GM12878 (cell line): ENCODE data around the gene GJA1. TPM values are rescaled to one million over a fixed set of nuclear protein-coding genes. Genes with fewer than 3 reads are reported as not detected.

ENCODE experiments used
- ATAC-seq: fragments of 200-7000 bp; cut with Tn5 transposase; 3 replicates; pipeline ENCODE4 v1.9.1; 2020; ENCODE audit warnings: mild to moderate bottlenecking, moderate library complexity
- BruUV-seq: library from RNA; stranded (reverse); fragments of 400-500 nt; replicated peaks from 2 replicates; lab custom pipeline; 2021; lab: Mats Ljungman, UMichigan
- CTCF ChIA-PET: fragments of 300-600 bp; sonication (Branson Sonifier 250); formaldehyde crosslinking; extraction: SDS; loops from one replicate; lab custom pipeline; 2021; ENCODE audit warnings: inconsistent platforms; lab: Yijun Ruan, JAX
- POLR2A ChIA-PET: fragments of 350-600 bp; formaldehyde crosslinking; extraction: SDS; loops from one replicate; lab custom pipeline; 2021; ENCODE audit warnings: inconsistent platforms; lab: Charles Lee
- RAD21 ChIA-PET: fragments of 300-600 bp; sonication (Branson Sonifier 250); formaldehyde crosslinking; loops from one replicate; lab custom pipeline; 2023; ENCODE audit warnings: antibody characterized with exemption; ENCODE audit not compliant: unreplicated experiment; lab: Charles Lee
- SMC1A ChIA-PET: fragments of 300-600 bp; sonication (Branson Sonifier 250); formaldehyde crosslinking; loops from one replicate; lab custom pipeline; 2023; ENCODE audit not compliant: unreplicated experiment, uncharacterized antibody; lab: Charles Lee
- DNase-seq: peaks from one replicate; pipeline ENCODE4 v3.0.0-alpha.2; 2011; ENCODE audit warnings: low read depth, low spot score
- FAIRE-seq: peaks from 3 replicates; lab custom pipeline; 2011; peaks lifted over from hg19 to GRCh38; lab: Jason Lieb, UNC
- H2AFZ ChIP-seq: 2 replicates; pipeline ENCODE4 v1.6.0; 2011; ENCODE audit warnings: low read depth, low read length, control low read depth; ENCODE audit not compliant: control insufficient read depth
- H3K27ac ChIP-seq: 2 replicates; pipeline ENCODE4 v1.5.1; 2011; ENCODE audit warnings: control low read depth; ENCODE audit not compliant: control insufficient read depth, insufficient read depth
- H3K27me3 ChIP-seq, 2 experiments: replicated peaks in 1 of 2; 2 replicates each; pipeline versions ENCODE4 v1.6.0 to v1.6.1; 2011; ENCODE audit warnings: low read length in 1 of 2; ENCODE audit not compliant: control insufficient read depth in 2 of 2, insufficient read depth in 2 of 2
- H3K36me3 ChIP-seq, 2 experiments: 2 replicates each; pipeline ENCODE4 v1.5.1; 2011; ENCODE audit warnings: low read length in 1 of 2; ENCODE audit not compliant: control insufficient read depth in 2 of 2, insufficient read depth in 2 of 2
- H3K4me1 ChIP-seq: 2 replicates; pipeline ENCODE4 v1.6.1; 2011; ENCODE audit warnings: mild to moderate bottlenecking, low read length, moderate library complexity, mixed read lengths; ENCODE audit not compliant: control insufficient read depth, insufficient read depth
- H3K4me2 ChIP-seq: 2 replicates; pipeline ENCODE4 v1.6.0; 2011; ENCODE audit warnings: control low read depth; ENCODE audit not compliant: control insufficient read depth, insufficient read depth
- H3K4me3 ChIP-seq: fragments of 200-600 bp; sonication (generic); 2 replicates; pipeline ENCODE4 v1.5.1; 2016
- H3K79me2 ChIP-seq: 2 replicates; pipeline ENCODE4 v1.6.0; 2011; ENCODE audit warnings: low read length; ENCODE audit not compliant: control insufficient read depth, insufficient read depth
- H3K9ac ChIP-seq: 2 replicates; pipeline ENCODE4 v1.8.0; 2011; ENCODE audit warnings: low read length, control low read depth, mixed read lengths; ENCODE audit not compliant: control insufficient read depth, insufficient read depth
- H3K9me3 ChIP-seq: replicated peaks from 3 replicates; pipeline ENCODE4 v1.5.1; 2011; ENCODE audit warnings: mild to moderate bottlenecking, low read length; ENCODE audit not compliant: control insufficient read depth, insufficient read depth
- H4K20me1 ChIP-seq: 2 replicates; pipeline ENCODE4 v1.6.0; 2011; ENCODE audit not compliant: control insufficient read depth, insufficient read depth
- IKZF2 ChIP-seq, 2 experiments: fragments of 450-650 bp; IDR thresholded peaks; 2 replicates each; pipeline ENCODE4 v1.6.1; 2017; ENCODE audit warnings: mild to moderate bottlenecking in 2 of 2, moderate library complexity in 2 of 2
- POLR2A ChIP-seq: IDR thresholded peaks from 2 replicates; pipeline ENCODE4 v1.6.1; 2011; ENCODE audit warnings: low read depth, mild to moderate bottlenecking, low read length
- SMAD5 ChIP-seq: IDR thresholded peaks from 2 replicates; pipeline ENCODE4 v1.6.1; 2016; ENCODE audit warnings: antibody characterized with exemption, low read depth
- TCF3 ChIP-seq: IDR thresholded peaks from 2 replicates; pipeline ENCODE4 v1.6.1; 2012; ENCODE audit warnings: low read depth, mild to moderate bottlenecking, low read length, borderline replicate concordance; ENCODE audit not compliant: insufficient read depth
- WGBS: methylation state at CpG from one replicate; pipeline ENCODE4 v1.1.6; 2016; ENCODE audit warnings: low lambda C conversion rate; ENCODE audit not compliant: insufficient replicate concordance, insufficient coverage; ENCODE audit errors: missing lambda C conversion rate; 5-methylcytosine and 5-hydroxymethylcytosine counted together
- in situ Hi-C: fragments of 300-500 bp; cut with MboI; formaldehyde crosslinking; loops from 9 replicates; pipeline ENCODE4 v1.14.3; 2018; ENCODE audit warnings: mixed read lengths
- intact Hi-C: fragments of 100-400 bp; cut with micrococcal nuclease; formaldehyde crosslinking; loops from one replicate; pipeline ENCODE4 v1.14.2; 2022; ENCODE audit not compliant: unreplicated experiment
- polyA plus RNA-seq, 11 experiments: library from polyadenylated mRNA; depleted of rRNA in 4 of 11; unstranded in 6 of 11; stranded (reverse) in 5 of 11; fragments of >200 nt; fragmentation: Nextera tagmentation in 4 of 11; fragmentation: Illumina TruSeq in 1 of 11; extraction: Ambion mirVana in 4 of 11; extraction: Trizol in 1 of 11; gene quantifications; 1 replicate in 1 of 11; 2 replicates in 10 of 11; pipeline versions ENCODE4 v1.2.1 to v1.2.3, GENCODE V29; 2011 to 2016; ENCODE audit warnings: inconsistent platforms in 2 of 11, missing spikeins in 2 of 11, low read depth in 1 of 11
- total RNA-seq, 4 experiments: library from RNA; depleted of rRNA in 3 of 4; stranded (reverse); fragments of >200 nt in 3 of 4; fragmentation: Illumina TruSeq in 1 of 4; extraction: Trizol in 1 of 4; gene quantifications; 2 replicates each; pipeline versions ENCODE4 v1.2.1 to v1.2.3, GENCODE V29; 2013 to 2021
- TF ChIP-seq, protein P1 (sequence below): IDR thresholded peaks from 2 replicates; pipeline ENCODE4 v1.6.1; 2012; ENCODE audit warnings: mild to moderate bottlenecking, low read depth, low read length
- TF ChIP-seq, protein P2 (sequence below): fragments of 450-650 bp; IDR thresholded peaks from 2 replicates; pipeline ENCODE4 v1.6.1; 2017; ENCODE audit warnings: mild to moderate bottlenecking

GJA1 gene
- total and polyA plus RNA-seq, 10 of the 15 experiments (the other 5 are each of a cell fraction or from before 2014, with no cell fraction given), result 0.11 to 0.69 (median 0.11) TPM; not detected in 7

DNA sequence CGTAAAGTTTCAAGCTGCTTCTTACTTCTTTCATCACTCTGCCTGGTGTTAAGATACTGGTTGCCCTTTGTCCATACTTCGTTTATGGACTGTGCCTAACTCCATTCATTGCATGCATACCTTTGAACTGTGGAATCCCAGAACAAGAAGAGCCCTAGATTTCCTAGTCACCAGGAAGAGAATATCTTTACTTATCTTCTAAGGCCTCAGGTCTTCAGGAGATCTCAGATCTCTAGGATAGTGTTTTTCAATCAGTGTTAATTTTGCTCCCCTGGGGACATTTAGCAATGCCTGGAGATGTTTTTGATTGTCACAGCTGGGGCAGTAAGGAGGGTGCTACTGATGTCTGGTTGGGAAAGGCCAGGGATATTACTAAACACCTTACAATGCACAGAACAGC, 35.5 kb upstream of the GJA1 start:
- no peaks in the 10 kb centered on the region; a peak in 1 of 4 replicates for H3K36me3 ChIP-seq
- DNase-seq, result no peak
- no peak overlapping the region for H3K4me3 ChIP-seq
- H3K4me1 ChIP-seq, result no peaks in the 10 kb centered on the region
- CTCF ChIA-PET, result interaction anchor here (1.0 to 1.8 kb wide), 3 partner anchors 82 to 449 kb away, joined by 3 to 8 read pairs (median 5); no protein-coding TSS in a partner anchor
- no peaks in the 10 kb centered on the region for H3K9me3 ChIP-seq
- no peaks in the 10 kb centered on the region for H4K20me1 ChIP-seq
- TF ChIP-seq SMAD5, result no peak
- TF ChIP-seq, protein P1, sequence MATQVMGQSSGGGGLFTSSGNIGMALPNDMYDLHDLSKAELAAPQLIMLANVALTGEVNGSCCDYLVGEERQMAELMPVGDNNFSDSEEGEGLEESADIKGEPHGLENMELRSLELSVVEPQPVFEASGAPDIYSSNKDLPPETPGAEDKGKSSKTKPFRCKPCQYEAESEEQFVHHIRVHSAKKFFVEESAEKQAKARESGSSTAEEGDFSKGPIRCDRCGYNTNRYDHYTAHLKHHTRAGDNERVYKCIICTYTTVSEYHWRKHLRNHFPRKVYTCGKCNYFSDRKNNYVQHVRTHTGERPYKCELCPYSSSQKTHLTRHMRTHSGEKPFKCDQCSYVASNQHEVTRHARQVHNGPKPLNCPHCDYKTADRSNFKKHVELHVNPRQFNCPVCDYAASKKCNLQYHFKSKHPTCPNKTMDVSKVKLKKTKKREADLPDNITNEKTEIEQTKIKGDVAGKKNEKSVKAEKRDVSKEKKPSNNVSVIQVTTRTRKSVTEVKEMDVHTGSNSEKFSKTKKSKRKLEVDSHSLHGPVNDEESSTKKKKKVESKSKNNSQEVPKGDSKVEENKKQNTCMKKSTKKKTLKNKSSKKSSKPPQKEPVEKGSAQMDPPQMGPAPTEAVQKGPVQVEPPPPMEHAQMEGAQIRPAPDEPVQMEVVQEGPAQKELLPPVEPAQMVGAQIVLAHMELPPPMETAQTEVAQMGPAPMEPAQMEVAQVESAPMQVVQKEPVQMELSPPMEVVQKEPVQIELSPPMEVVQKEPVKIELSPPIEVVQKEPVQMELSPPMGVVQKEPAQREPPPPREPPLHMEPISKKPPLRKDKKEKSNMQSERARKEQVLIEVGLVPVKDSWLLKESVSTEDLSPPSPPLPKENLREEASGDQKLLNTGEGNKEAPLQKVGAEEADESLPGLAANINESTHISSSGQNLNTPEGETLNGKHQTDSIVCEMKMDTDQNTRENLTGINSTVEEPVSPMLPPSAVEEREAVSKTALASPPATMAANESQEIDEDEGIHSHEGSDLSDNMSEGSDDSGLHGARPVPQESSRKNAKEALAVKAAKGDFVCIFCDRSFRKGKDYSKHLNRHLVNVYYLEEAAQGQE, result no peak
- no peak for TF ChIP-seq TCF3
- no peak for TF ChIP-seq POLR2A
- no peak for TF ChIP-seq IKZF2 (IDR thresholded peaks at IDR 0.05)
- TF ChIP-seq, protein P2, sequence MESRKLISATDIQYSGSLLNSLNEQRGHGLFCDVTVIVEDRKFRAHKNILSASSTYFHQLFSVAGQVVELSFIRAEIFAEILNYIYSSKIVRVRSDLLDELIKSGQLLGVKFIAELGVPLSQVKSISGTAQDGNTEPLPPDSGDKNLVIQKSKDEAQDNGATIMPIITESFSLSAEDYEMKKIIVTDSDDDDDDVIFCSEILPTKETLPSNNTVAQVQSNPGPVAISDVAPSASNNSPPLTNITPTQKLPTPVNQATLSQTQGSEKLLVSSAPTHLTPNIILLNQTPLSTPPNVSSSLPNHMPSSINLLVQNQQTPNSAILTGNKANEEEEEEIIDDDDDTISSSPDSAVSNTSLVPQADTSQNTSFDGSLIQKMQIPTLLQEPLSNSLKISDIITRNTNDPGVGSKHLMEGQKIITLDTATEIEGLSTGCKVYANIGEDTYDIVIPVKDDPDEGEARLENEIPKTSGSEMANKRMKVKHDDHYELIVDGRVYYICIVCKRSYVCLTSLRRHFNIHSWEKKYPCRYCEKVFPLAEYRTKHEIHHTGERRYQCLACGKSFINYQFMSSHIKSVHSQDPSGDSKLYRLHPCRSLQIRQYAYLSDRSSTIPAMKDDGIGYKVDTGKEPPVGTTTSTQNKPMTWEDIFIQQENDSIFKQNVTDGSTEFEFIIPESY, result no peak
- TF ChIP-seq, all 136 proteins: peak for 0
- POLR2A ChIA-PET, result no interaction called here
- FAIRE-seq (no peak), ATAC-seq (no peak)
- in situ Hi-C loops, result no loop called here
- RAD21 ChIA-PET, result no interaction called here
- SMC1A ChIA-PET, result interaction anchor here (0.7 kb wide), 1 partner anchor 324 kb away, joined by 3 read pairs; no protein-coding TSS in a partner anchor
- WGBS, result 7% methylated on average over 2 of the region's 2 CpGs
- Histone ChIP-seq H3K9ac (no peak overlapping the region), H3K4me2 (no peak overlapping the region), H3K79me2 (no peaks in the 10 kb centered on the region), H2AFZ (no peak overlapping the region), H3K27ac (no peak overlapping the region), H3K27me3 (no peaks in the 10 kb centered on the region)
- BruUV-seq, result no TSS peak
- intact Hi-C loops, result loop anchor here (2.0 kb wide), 1 partner anchor 345 kb away; no protein-coding TSS in a partner anchor
